HG03565 (cell line): Measurements from ENCODE around the gene RBM18.
A peak's percentile ranks its signal among the peaks of the same experiment; 100 is the strongest.

ENCODE experiments used
- ATAC-seq: cut with Tn5 transposase; IDR thresholded peaks from one replicate; pipeline ENCODE4 v1.9.1; 2021; ENCODE audit warnings: mild to moderate bottlenecking, moderate library complexity; ENCODE audit not compliant: unreplicated experiment

RBM18 gene

GRCh38 chr9:122225312-122226141, 39.1 kb downstream of the RBM18 start:
- ATAC-seq, result no peak

GRCh38 chr9:122223435-122223834, 41.2 kb downstream of the RBM18 start:
- no peak for ATAC-seq

DNA sequence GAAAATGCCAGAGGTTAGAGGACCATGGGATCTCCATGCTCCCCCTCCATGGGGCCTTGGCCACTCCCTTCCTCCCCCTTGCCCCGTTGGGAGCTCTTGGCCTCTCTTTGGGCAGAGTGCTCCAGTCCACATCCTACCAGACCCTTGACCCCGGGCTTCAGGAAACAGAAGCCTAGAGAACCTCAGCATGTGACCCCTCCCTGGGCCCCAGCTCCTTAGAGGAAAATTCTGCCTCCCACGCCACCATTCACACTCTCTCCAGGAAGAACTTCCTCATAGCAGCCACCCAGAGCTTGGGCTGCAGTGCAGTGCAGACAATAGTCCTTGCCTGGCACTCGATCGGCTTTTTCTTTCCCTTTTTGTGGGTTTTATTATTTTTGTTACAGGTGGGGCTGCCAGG, 41.8 kb downstream of the RBM18 start:
- no peak for ATAC-seq

- ATAC-seq, result no peak
Observed at GRCh38 chr9:122221183-122221811, 43.3 kb downstream of the RBM18 start.

DNA sequence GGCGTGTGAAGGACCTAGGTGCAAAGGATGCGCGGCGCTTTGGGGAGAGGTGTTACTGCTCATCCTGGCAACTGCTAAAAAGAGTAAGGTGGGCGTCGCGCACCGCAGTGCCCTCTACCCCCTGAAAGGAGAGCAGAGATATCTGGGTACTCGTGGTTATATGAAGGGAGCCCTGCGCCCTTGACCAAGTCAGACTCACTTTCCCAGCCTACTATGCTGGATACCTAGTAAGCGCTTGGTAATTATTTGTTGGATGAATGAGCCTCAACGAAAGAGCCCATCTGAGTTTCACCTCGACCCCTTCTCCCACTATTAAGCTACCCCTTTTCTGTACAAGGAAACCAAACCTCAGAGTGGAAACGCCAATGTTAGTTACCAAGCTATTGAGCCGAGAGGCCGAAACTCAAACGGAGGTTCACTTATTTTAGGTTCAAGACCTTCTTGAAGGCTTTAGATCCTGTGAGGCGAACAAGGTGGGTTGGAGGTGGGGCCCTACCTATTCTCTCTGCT, 43.9 kb downstream of the RBM18 start:
- ATAC-seq, result no peak

DNA sequence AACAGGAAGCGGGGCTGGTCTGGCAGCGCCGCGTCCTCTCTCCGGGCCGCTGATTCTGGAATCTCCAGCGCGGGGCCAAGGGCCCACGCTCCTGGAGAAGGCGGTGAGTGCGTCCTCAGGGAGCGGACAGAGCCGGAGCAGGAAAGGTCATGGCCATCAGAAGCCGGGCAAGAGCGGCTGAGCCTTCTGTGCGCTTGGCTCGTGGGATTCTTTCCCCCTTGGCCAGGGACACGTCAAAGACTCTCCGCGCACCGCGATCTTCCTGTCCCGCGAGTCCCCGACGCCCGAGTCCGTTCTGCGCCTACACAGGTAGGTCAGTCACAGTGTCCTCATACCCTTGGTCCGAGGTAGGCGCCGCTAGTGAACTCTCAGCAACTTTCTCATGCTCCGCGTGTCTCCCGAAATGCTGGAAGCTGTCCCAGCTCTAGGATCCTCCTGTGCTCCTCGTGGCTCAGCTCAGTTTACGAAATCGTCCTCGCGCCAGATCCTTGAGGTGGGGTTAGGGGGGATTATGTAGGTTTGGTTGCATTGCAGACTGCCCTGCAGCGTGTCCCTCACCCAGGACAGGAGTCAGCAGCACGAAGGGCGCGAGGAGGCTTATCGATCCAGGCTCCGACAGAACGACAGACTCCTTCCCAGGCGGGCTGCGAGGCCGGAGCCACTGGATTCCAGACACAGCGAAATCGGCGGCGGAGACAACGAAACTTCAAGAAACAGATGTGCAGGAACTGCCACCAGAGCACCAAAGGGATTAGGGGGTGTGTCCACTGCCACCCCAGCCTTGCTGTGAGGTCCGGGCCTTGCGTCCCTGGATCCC, 44.6 kb downstream of the RBM18 start:
- ATAC-seq, result no peak

DNA sequence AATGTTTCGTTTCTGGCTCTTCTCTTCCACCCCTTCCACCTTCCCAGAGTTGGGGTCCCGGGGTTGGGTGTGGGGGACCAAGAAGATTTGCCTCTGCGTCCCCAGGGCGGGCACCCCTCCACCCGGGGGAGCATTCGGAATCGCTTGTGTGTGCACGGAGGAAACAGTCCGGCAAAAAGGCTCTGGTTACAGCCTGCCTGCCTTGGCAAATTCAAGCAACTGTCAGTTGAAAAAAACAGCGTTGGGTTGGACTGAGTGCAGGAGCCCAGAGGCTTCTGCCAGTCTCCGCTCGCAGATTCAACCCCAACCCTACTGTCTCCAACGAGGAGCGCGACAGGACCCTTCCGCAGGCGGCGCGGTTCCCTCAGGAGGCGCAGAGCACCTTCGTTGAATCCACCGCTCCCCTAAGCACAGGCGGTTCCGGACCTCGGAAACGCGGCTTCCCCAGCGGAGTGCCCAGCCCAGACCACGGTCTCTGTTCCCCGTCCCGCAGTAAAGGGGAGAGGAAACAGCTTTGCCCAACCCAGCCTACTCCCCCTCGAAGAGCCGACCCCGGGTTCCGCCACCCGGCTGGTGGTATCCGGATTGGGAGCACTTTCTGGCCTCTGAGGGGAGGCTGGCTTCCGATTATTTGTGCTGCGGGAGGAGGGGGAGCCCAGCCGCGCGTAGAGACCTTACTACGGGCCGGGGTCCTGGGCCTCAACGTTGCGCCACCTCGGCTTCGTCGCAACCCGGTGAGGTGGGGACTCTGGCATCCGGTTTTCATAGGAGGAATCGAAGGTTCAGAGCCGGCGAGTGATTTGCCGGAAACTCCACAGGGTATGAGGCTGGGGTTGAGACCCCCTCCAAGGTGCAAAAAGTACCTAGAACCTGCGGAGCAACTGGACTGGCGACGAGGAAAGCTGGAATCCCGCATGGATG, 45.4 kb downstream of the RBM18 start:
- no peak for ATAC-seq

DNA sequence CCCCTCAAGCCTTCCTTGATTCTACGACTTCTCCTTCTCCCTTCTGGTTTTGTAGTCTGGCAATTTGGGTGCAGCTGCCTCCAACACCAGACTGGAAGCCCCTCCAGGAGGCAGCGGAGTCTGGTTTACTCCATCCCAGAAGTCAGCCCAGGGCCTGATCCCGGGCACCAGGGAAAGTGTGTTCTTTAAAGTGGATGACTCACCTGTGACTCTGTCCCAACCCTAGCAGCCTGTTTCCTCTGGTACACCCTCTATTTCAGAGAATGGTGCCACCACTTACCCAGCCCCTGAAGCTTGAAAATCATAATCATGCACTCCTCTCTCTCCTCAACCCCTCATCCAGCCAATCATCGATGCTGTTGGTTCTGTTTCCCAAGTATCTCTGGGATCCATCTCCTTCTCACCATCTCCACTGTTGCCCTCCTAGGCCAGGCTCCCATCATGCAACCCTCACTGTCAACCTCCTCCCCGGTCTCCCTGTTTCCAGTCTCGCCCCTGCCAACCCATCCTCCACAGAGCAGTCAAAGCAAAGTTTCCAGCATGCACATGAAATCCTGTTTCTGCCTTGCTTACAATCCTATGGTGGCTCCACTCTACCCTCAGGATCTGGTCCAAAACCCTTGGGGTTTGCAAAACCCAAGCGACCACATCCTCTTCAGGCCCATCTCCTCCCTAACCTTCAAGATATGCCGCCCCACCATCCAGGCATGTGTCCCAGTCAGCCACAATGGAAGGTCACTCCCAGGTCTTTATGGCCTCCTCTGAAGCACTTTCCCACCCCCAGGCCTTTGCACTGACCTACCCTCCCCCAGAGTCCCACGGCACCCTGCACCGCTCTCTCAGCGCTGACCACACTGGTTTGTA, 46.3 kb downstream of the RBM18 start:
- ATAC-seq, result no peak

- ATAC-seq, result no peak
Observed at GRCh38 chr9:122217640-122218039, 47.0 kb downstream of the RBM18 start.

DNA sequence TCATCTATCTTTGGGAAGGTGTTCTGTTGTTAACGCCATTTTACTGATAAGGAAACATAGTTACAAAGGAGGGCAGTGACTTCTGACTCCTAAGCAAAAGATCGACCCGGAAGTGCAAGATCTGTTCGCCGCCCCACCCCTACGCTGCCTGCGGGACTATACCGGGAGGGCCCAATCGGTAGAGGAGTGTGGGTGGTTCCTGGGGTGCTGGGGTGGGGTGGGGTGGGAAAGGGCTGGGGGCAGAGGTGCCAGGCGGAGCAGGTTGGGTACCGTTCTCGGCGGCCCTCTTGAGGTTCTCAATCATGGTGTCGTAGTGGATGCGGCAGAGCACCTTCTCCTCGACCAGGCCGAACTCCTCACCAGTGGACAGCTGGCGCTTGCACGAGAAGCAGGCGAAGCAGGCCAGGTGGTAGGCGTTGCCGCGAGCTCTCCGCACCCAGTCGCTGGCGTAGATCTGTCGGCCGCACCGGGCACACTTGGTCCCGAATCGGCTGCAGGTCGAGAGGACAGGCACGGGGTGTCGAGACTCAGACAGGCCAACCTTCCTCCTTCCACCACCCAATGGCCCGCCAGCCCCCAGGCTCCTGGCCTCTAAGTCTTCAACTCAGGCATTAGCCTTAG, 47.7 kb downstream of the RBM18 start:
- no peak for ATAC-seq

DNA sequence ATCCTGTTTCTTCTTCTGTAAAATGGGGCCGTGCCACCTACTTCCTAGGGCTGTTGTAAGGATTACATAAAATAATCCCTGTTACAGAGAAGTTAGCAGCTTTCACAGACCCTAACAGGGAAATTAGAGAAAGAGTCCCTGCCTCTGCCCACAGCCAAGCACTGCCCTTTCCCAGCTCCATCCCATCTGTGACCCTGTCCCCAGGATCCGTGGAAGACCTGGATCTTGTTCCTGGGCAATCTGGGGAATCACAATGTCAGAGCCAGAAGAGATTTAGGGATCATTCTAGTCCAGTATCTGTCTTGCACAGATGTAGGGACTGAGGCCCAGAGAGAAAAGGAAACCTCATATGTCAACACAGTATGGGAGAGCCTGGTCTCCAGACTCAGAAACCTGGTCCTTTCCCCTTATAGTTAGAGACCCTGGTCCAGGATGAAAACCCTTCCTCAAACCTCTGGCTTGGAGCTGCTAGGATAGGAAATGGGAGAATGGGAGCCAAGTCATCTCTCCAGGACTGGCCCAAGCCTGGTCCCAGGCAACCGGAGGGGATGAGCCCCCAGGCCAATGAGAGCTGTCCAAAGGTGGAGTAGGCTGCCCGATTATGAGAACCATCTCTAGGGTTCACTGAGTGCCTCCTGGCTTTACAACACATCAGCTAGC, 48.4 kb downstream of the RBM18 start:
- ATAC-seq, result no peak

DNA sequence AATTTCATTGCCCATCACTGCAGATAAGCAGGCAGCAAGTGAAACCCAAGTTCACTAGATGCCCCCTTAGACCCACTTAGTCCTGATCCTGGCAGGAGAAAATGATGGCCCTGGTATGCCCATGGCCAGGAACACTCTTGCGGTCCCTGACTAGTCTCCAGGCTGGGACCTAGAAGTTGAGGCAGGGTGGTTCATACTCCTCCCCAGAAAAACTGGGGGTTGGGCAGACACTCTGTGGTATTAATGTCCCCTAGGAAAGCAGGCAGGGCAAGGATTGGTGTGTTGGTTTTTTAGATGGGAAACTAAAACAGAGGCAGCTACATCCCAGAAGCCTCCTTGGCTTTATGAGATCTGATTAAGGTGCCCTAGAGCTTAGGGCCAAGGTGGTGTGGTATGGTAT, 49.0 kb downstream of the RBM18 start:
- no peak for ATAC-seq

DNA sequence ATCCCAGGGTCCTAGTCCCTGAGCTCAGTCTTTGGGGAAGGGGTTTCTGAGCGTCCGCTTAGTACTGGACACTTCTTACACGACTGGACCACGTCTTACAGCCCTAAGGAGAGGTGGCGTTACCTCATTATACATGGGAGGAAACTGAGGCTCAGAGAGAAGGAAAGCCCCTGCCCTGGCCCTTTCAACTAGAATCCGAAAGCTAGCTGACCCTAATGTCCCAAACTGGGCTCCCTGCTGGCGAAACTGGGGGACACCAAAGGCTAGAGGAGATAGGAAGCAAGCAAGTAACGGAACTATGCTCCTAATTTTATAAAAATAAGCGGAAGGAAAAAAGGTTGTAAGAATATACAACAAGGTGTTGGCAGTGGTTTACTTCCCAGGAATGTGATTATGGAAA, 50.1 kb downstream of the RBM18 start:
- no peak for ATAC-seq

DNA sequence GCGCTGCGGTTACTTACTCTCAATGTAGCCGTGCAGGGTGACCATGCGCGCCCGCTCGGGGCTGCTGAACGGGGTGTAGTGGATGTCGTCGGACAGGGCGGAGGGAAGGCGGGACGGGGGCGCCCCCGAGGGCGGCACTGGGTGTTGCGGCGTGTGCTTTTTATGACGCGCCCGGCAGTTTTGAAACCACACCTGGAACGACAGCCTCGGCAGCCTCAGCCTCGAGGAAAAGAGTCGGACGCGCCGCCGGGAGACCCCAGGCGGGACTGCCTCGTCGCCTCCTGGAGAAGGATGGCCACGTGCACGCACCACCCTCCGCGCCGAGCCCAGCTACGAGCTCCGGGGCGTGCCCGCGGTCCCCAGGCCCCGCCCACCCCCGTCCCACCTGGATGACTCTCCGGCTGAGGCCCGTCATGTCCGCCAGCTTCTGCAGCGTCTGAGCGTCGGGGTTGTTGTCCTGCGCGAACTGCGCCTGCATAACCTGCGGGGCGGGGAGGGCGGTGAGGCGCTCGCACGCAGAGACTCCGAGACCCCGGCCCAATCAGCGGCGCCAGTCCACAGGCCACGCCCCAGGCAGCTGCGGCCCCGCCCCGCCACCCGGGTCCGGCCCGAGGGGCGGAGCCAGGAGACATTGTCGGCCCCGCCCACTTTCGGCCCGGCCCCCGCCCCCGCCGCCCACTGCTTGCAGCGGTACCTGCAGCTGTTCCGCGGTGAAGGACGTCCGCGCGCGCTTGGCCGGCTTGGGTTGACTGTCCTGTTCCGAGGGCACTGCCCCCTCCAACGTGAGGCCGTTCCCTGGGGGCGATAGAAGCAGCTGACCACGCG, 50.8 kb downstream of the RBM18 start:
- ATAC-seq, result peak; percentile 44

GRCh38 chr9:122213102-122213588, 51.5 kb downstream of the RBM18 start:
- no peak for ATAC-seq

GRCh38 chr9:122212473-122213004, 52.1 kb downstream of the RBM18 start:
- ATAC-seq, result no peak

- no peak for ATAC-seq
Observed at GRCh38 chr9:122209451-122209850, 55.2 kb downstream of the RBM18 start.
